ENCODE results near the gene EFCAB10.
"Not testable (repeated sequence)": the region's sequence is repeated elsewhere in the genome, so short reads cannot be mapped to it uniquely, and the experiment has no call there.

The EFCAB10 gene

GRCh38 chr7:105611856-105612775, 30.8 kb upstream of the EFCAB10 start:
- no peak for TF ChIP-seq CTCF (IDR thresholded peaks at IDR 0.05; ENCODE audit: borderline replicate concordance, insufficient read depth, low read depth, low read length)
- no peak overlapping the region for H3K4me3 ChIP-seq (ENCODE audit: low read depth, low read length)

GRCh38 chr7:105610165-105610930, 29.1 kb upstream of the EFCAB10 start:
- no peak for TF ChIP-seq CTCF (IDR thresholded peaks at IDR 0.05; ENCODE audit: borderline replicate concordance, insufficient read depth, low read depth, low read length)
- no peak overlapping the region for H3K4me3 ChIP-seq (ENCODE audit: low read depth, low read length)

GRCh38 chr7:105602325-105603305, 21.3 kb upstream of the EFCAB10 start:
- TF ChIP-seq CTCF (IDR thresholded peaks at IDR 0.05; ENCODE audit: borderline replicate concordance, insufficient read depth, low read depth, low read length), result no peak

GRCh38 chr7:105600720-105601550, 19.6 kb upstream of the EFCAB10 start:
- TF ChIP-seq CTCF (IDR thresholded peaks at IDR 0.05; ENCODE audit: borderline replicate concordance, insufficient read depth, low read depth, low read length), result no peak

More at GRCh38 chr7:105602325-105603305, 21.3 kb upstream of the EFCAB10 start:
- no peak overlapping the region for H3K4me3 ChIP-seq (ENCODE audit: low read depth, low read length)

GRCh38 chr7:105599551-105599950, 18.3 kb upstream of the EFCAB10 start:
- no peak overlapping the region for H3K4me3 ChIP-seq (ENCODE audit: low read depth, low read length)

More at GRCh38 chr7:105600720-105601550, 19.6 kb upstream of the EFCAB10 start:
- H3K4me3 ChIP-seq (ENCODE audit: low read depth, low read length), result no peak overlapping the region

GRCh38 chr7:105599080-105599479, 17.8 kb upstream of the EFCAB10 start:
- not testable (repeated sequence) for H3K4me3 ChIP-seq (ENCODE audit: low read depth, low read length)

More at GRCh38 chr7:105599551-105599950, 18.3 kb upstream of the EFCAB10 start:
- TF ChIP-seq CTCF (IDR thresholded peaks at IDR 0.05; ENCODE audit: borderline replicate concordance, insufficient read depth, low read depth, low read length), result no peak

Measured in GM12875 (cell line).